Activated CD4-positive, alpha-beta T cell treated with anti-CD3 and anti-CD28 coated beads, Interleukin-2, amount 50 U/mL, for 1 hour (primary cell): Measurements from ENCODE around the gene GAA.
"Not testable (repeated sequence)": the region's sequence is repeated elsewhere in the genome, so short reads cannot be mapped to it uniquely, and the experiment has no call there.

Experiments used
- DNase-seq: peaks from one replicate; pipeline ENCODE4 v3.0.0-alpha.2; 2020

The GAA gene

GRCh38 chr17:80084773-80085172 lies 16.6 kb upstream of the GAA start:
- DNase-seq: no peak

- no peak for DNase-seq
Observed at GRCh38 chr17:80086081-80086480, 15.3 kb upstream of the GAA start.

- no peak for DNase-seq
Observed at GRCh38 chr17:80086616-80087015, 14.8 kb upstream of the GAA start.

GRCh38 chr17:80087346-80088265 lies 13.8 kb upstream of the GAA start:
- no peak for DNase-seq

GRCh38 chr17:80089762-80090161 lies 11.6 kb upstream of the GAA start:
- no peak for DNase-seq

- DNase-seq: not testable (repeated sequence)
Observed at GRCh38 chr17:80090164-80090563, 11.2 kb upstream of the GAA start.

GRCh38 chr17:80091376-80091775 lies 10.0 kb upstream of the GAA start:
- DNase-seq: no peak

GRCh38 chr17:80092959-80093358 lies 8.4 kb upstream of the GAA start:
- no peak for DNase-seq

GRCh38 chr17:80095038-80095843 lies 6.1 kb upstream of the GAA start:
- DNase-seq: no peak

GRCh38 chr17:80095844-80096475 lies 5.4 kb upstream of the GAA start:
- DNase-seq: no peak

- no peak for DNase-seq
Observed at GRCh38 chr17:80096561-80097021, 4.8 kb upstream of the GAA start.

- DNase-seq: no peak
Observed at GRCh38 chr17:80097127-80097621, 4.2 kb upstream of the GAA start.

- no peak for DNase-seq
Observed at GRCh38 chr17:80097844-80098691, 3.3 kb upstream of the GAA start.

GRCh38 chr17:80099291-80100034 lies 1.9 kb upstream of the GAA start:
- no peak for DNase-seq

- no peak for DNase-seq
Observed at GRCh38 chr17:80100035-80100323, 1.4 kb upstream of the GAA start.

- DNase-seq: peak; percentile 7
Observed at GRCh38 chr17:80101946-80102663, 724 bp downstream of the GAA start.

- DNase-seq: no peak
Observed at GRCh38 chr17:80102664-80103448, 1.5 kb downstream of the GAA start.

GRCh38 chr17:80103449-80104085 lies 2.2 kb downstream of the GAA start:
- no peak for DNase-seq

- no peak for DNase-seq
Observed at GRCh38 chr17:80104321-80104955, 3.1 kb downstream of the GAA start.
